Fibroblast of skin of right biceps (primary cell): Measurements from ENCODE around the gene TUBGCP3.
"Not testable (repeated sequence)": the region's sequence is repeated elsewhere in the genome, so short reads cannot be mapped to it uniquely, and the experiment has no call there.

Experiments used
- DNase-seq: peaks from one replicate; pipeline ENCODE4 v3.0.0-alpha.2; 2013

The TUBGCP3 gene

GRCh38 chr13:112587764-112588489 lies at the start of gene TUBGCP3:
TSS of gene TUBGCP3 (minus strand) at chr13:112588153. CDS start at chr13:112587980, 173 bp downstream.
- DNase-seq, result peak; percentile 86

- no peak for DNase-seq
These were observed 49.3 kb upstream of the TUBGCP3 start for GRCh38 chr13:112637017-112637801.

GRCh38 chr13:112636401-112636975 lies 48.5 kb upstream of the TUBGCP3 start:
- DNase-seq, result no peak

GRCh38 chr13:112635323-112635722 lies 47.4 kb upstream of the TUBGCP3 start:
- DNase-seq, result no peak

- no peak for DNase-seq
These were observed 46.1 kb upstream of the TUBGCP3 start for GRCh38 chr13:112634102-112634501.

GRCh38 chr13:112630226-112630625 lies 42.3 kb upstream of the TUBGCP3 start:
- not testable (repeated sequence) for DNase-seq

- DNase-seq, result no peak
These were observed 41.2 kb upstream of the TUBGCP3 start for GRCh38 chr13:112629161-112629560.

- not testable (repeated sequence) for DNase-seq
These were observed 39.7 kb upstream of the TUBGCP3 start for GRCh38 chr13:112627613-112628012.

GRCh38 chr13:112627161-112627560 lies 39.2 kb upstream of the TUBGCP3 start:
- no peak for DNase-seq

GRCh38 chr13:112626761-112627160 lies 38.8 kb upstream of the TUBGCP3 start:
- DNase-seq, result no peak

GRCh38 chr13:112626124-112626523 lies 38.2 kb upstream of the TUBGCP3 start:
- no peak for DNase-seq

- DNase-seq, result no peak
These were observed 37.7 kb upstream of the TUBGCP3 start for GRCh38 chr13:112625698-112626097.

GRCh38 chr13:112624602-112625430 lies 36.9 kb upstream of the TUBGCP3 start:
- no peak for DNase-seq

- DNase-seq, result no peak
These were observed 36.1 kb upstream of the TUBGCP3 start for GRCh38 chr13:112624040-112624439.

GRCh38 chr13:112623051-112623711 lies 35.2 kb upstream of the TUBGCP3 start:
- DNase-seq, result no peak

GRCh38 chr13:112622375-112622774 lies 34.4 kb upstream of the TUBGCP3 start:
- no peak for DNase-seq

GRCh38 chr13:112619730-112620631 lies 32.0 kb upstream of the TUBGCP3 start:
- peak; percentile 37 for DNase-seq

GRCh38 chr13:112618501-112618900 lies 30.5 kb upstream of the TUBGCP3 start:
- no peak for DNase-seq

GRCh38 chr13:112617754-112618375 lies 29.9 kb upstream of the TUBGCP3 start:
- no peak for DNase-seq

- DNase-seq, result peak; percentile 33
These were observed 28.8 kb upstream of the TUBGCP3 start for GRCh38 chr13:112616586-112617362.
